ENCODE results near the gene PGM1.

Gene PGM1

DNA sequence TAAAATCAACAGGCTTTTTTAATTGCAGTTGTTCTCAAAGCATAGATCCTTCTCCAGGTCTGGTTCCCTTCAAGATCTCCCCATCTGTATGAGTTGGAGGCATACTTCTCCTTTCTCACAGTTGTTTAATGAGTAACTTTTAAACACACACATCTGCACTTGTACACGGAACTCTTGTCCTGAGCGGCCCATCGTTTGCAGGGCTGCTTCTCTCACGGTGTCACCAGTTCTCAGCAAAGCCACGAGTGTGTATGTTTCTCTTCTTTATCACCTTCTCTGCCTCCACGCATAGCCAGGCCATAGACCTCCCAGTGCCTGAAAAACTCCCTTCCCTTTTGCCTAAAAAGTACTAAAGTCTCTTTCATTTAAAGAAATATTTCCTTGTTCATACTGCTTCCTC, 111.9 kb downstream of the PGM1 start:
- no peak for DNase-seq

GRCh38 chr1:63709267-63709828, 116.1 kb downstream of the PGM1 start:
- no peak for DNase-seq

Data from NCI-H748 treated with DMSO at 0.1 percent for 48 hours (cell line).